Adrenal gland (tissue), 5 donors: ENCODE data around the gene UPK1B.

ENCODE experiments used
- CTCF ChIP-seq, 6 experiments: fragments of 450-650 bp in 4 of 6; fragments of 200-600 bp in 2 of 6; sonication (generic) in 1 of 6; IDR thresholded peaks; 1 replicate in 5 of 6; 2 replicates in 1 of 6; pipeline versions ENCODE4 v1.5.1 to v1.8.0; 2016 to 2021; ENCODE audit warnings: antibody characterized with exemption in 6 of 6, mild to moderate bottlenecking in 2 of 6, moderate library complexity in 1 of 6
- POLR2A ChIP-seq, 2 donors: fragments of 450-650 bp; IDR thresholded peaks; one replicate each; pipeline ENCODE4 v1.6.1; 2017; ENCODE audit warnings: antibody characterized with exemption in 2 of 2, mild to moderate bottlenecking in 2 of 2, moderate library complexity in 1 of 2
- donor health status: DM: no; HTN: no; CAD: no.

DNA sequence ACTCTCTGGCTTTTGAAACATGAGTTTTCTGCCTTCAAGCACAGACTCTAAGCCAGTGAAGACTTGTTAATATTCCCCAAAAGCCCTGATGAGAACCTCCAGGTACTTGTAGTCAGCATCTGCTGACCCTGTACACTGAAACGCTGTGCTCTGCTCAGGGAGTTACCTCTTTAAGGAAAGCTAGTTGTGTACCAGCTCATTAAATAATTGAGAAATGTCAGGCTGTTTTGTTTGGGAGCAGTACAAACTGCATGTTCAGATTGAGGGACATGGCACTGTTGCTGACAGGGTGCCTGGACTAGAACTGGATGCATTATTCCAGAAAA is 21.7 kb downstream of the UPK1B start:
- TF ChIP-seq CTCF (IDR thresholded peaks at IDR 0.05) (no peak), POLR2A (IDR thresholded peaks at IDR 0.05) (no peak)
